B cell (primary cell): ENCODE results near the gene SPECC1L. TPM values are rescaled to one million over a fixed set of nuclear protein-coding genes. Genes with fewer than 3 reads are reported as not detected.

Source experiments
- ATAC-seq: fragments of 200-7000 bp; cut with Tn5 transposase; one replicate; pipeline ENCODE4 v1.10.0; 2021; ENCODE audit warnings: low read depth, mild to moderate bottlenecking, moderate number of reproducible peaks, moderate library complexity
- CTCF ChIA-PET: fragments of 350-600 bp; sonication (Branson Sonifier 250); formaldehyde crosslinking; loops from one replicate; lab custom pipeline; 2021; ENCODE audit warnings: antibody characterized with exemption, inconsistent platforms; lab: Charles Lee
- POLR2A ChIA-PET: fragments of 350-600 bp; sonication (Branson Sonifier 250); formaldehyde crosslinking; loops from one replicate; lab custom pipeline; 2021; ENCODE audit warnings: antibody characterized with exemption; lab: Charles Lee
- DNase-seq: peaks from one replicate; pipeline ENCODE4 v3.0.0; 2013
- H2AFZ ChIP-seq: 2 replicates; pipeline ENCODE4 v1.6.1; 2012; ENCODE audit warnings: mild to moderate bottlenecking, low read depth, low read length; ENCODE audit not compliant: insufficient read depth, poor library complexity, severe bottlenecking
- H3K27ac ChIP-seq, 2 donors: 1 replicate in 1 of 2; 2 replicates in 1 of 2; pipeline ENCODE4 v1.5.1; 2012 to 2013; ENCODE audit warnings: low read length in 2 of 2, mild to moderate bottlenecking in 2 of 2, moderate library complexity in 1 of 2
- H3K27me3 ChIP-seq, 4 experiments: fragments of 200-600 bp in 1 of 4; sonication (generic) in 1 of 4; replicated peaks in 1 of 4; 1 replicate in 2 of 4; 2 replicates in 2 of 4; pipeline versions ENCODE4 v1.6.1 to v1.7.0; 2013 to 2016; ENCODE audit warnings: low read length in 3 of 4, mild to moderate bottlenecking in 2 of 4, mixed read lengths in 1 of 4, moderate library complexity in 1 of 4; ENCODE audit not compliant: insufficient read depth in 4 of 4, control insufficient read depth in 3 of 4; ENCODE audit errors: control extremely low read depth in 1 of 4
- H3K36me3 ChIP-seq, 2 experiments: replicated peaks in 1 of 2; 1 replicate in 1 of 2; 2 replicates in 1 of 2; pipeline versions ENCODE4 v1.6.1 to v1.7.1; 2013; ENCODE audit warnings: low read length in 1 of 2; ENCODE audit not compliant: insufficient read depth in 2 of 2, control insufficient read depth in 1 of 2; ENCODE audit errors: control extremely low read depth in 1 of 2, extremely low read depth in 1 of 2
- H3K4me1 ChIP-seq, 2 donors: fragments of 200-600 bp in 1 of 2; sonication (generic) in 1 of 2; 1 replicate in 1 of 2; 2 replicates in 1 of 2; pipeline versions ENCODE4 v1.5.1 to v1.6.1; 2013 to 2017; ENCODE audit warnings: low read length in 2 of 2; ENCODE audit not compliant: control insufficient read depth in 2 of 2, insufficient read depth in 2 of 2
- H3K4me2 ChIP-seq: replicated peaks from 2 replicates; pipeline ENCODE3; 2012; ENCODE audit warnings: mild to moderate bottlenecking, low read depth, low read length; ENCODE audit not compliant: poor library complexity, severe bottlenecking
- H3K4me3 ChIP-seq, 5 experiments: fragments of 200-600 bp in 1 of 5; sonication (generic) in 1 of 5; 1 replicate in 3 of 5; 2 replicates in 2 of 5; pipeline versions ENCODE4 v1.5.1 to v1.7.0; 2011 to 2016; ENCODE audit warnings: low read length in 4 of 5, mild to moderate bottlenecking in 4 of 5, low read depth in 2 of 5, control low read depth in 1 of 5, moderate library complexity in 1 of 5; ENCODE audit not compliant: insufficient read depth in 1 of 5; ENCODE audit errors: control extremely low read depth in 1 of 5, extremely low read depth in 1 of 5
- H3K79me2 ChIP-seq: fragments of 200-600 bp; sonication (generic); one replicate; pipeline ENCODE4 v1.6.0; 2016; ENCODE audit warnings: low read length; ENCODE audit not compliant: control insufficient read depth, insufficient read depth
- H3K9ac ChIP-seq: fragments of 200-600 bp; sonication (generic); 2 replicates; pipeline ENCODE4 v1.6.1; 2017; ENCODE audit warnings: mild to moderate bottlenecking, low read length, moderate library complexity
- H3K9me3 ChIP-seq, 3 donors: one replicate each; pipeline versions ENCODE4 v1.6.1 to v1.7.1; 2013; ENCODE audit warnings: low read length in 2 of 3; ENCODE audit not compliant: control insufficient read depth in 2 of 3, insufficient read depth in 1 of 3; ENCODE audit errors: control extremely low read depth in 1 of 3
- H4K20me1 ChIP-seq: 2 replicates; pipeline ENCODE4 v1.6.0; 2012; ENCODE audit warnings: mild to moderate bottlenecking, low read length; ENCODE audit not compliant: insufficient read depth, control insufficient read depth, poor library complexity, severe bottlenecking
- H3K27ac Mint-ChIP-seq: one replicate; pipeline ENCODE4 v1.8.0; 2021; ENCODE audit warnings: mixed read lengths
- H3K27me3 Mint-ChIP-seq: one replicate; pipeline ENCODE4 v1.8.0; 2021; ENCODE audit warnings: mixed read lengths
- H3K4me1 Mint-ChIP-seq: one replicate; pipeline ENCODE4 v1.8.0; 2021; ENCODE audit warnings: mixed read lengths
- H3K4me3 Mint-ChIP-seq: one replicate; pipeline ENCODE4 v1.8.0; 2021; ENCODE audit warnings: mixed read lengths
- H3K9me3 Mint-ChIP-seq: one replicate; pipeline ENCODE4 v1.8.0; 2022; ENCODE audit warnings: mixed read lengths; ENCODE audit not compliant: insufficient read depth
- EZH2 ChIP-seq: IDR thresholded peaks from 2 replicates; pipeline ENCODE4 v1.6.1; 2012; ENCODE audit warnings: borderline replicate concordance, low read depth, mild to moderate bottlenecking, moderate library complexity, low read length; ENCODE audit not compliant: insufficient read depth, poor library complexity, severe bottlenecking
- WGBS: methylation state at CpG from one replicate; pipeline ENCODE4 v1.1.5; 2013; ENCODE audit warnings: missing lambda C conversion rate; ENCODE audit not compliant: insufficient coverage; 5-methylcytosine and 5-hydroxymethylcytosine counted together
- intact Hi-C: fragments of 100-400 bp; cut with micrococcal nuclease; formaldehyde crosslinking; loops from one replicate; pipeline ENCODE4 v1.10.0; 2022
- polyA plus RNA-seq: library from polyadenylated mRNA; depleted of rRNA; stranded (reverse); fragments of >200 nt; gene quantifications from 2 replicates; pipeline ENCODE4 v1.2.3, GENCODE V29; 2012
- total RNA-seq, 2 donors: library from RNA; stranded (reverse); fragments of 120-200 nt in 1 of 2; gene quantifications; 1 replicate in 1 of 2; 2 replicates in 1 of 2; pipeline versions ENCODE4 v1.2.3 to v1.2.4, GENCODE V29; 2013 to 2022
- TF ChIP-seq, protein P1 (sequence below): fragments of 200-600 bp; IDR thresholded peaks from one replicate; pipeline ENCODE4 v1.8.0; 2022; ENCODE audit warnings: antibody characterized with exemption, mild to moderate bottlenecking

The SPECC1L gene
- total and polyA plus RNA-seq, 2 donors (not counting 1 experiment from before 2014, with no cell fraction given), result 14.4 to 85.3 TPM

DNA sequence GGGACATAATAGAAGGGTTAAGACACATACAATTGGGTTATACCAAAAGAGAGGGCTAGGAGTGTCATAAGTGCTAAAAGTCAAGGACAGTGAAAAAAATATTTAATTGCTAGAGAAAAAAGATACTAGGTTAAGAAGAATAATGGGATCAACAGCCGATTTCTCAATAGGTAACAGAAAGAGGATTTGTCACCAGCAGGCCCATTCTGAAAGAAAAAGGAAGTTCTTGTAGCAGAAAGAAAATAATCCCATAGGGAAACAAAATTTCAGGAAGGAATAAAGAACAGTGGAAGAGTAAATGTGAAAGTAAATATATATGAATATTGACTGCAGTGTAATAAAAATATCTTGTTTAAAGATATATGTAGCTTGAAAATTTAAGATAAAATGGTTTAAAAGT lies 113.5 kb downstream of the SPECC1L start:
- WGBS, result 86% methylated on average over 1 of the region's 1 CpG
- Histone ChIP-seq H2AFZ (no peak overlapping the region), H3K27ac (no peak overlapping the region), H4K20me1 (peaks cover under 1% of the 10 kb centered on the region), H3K4me3 (no peak overlapping the region), H3K36me3 (peaks cover 0 to 7% of the 10 kb centered on the region in 2 experiments), H3K27me3 (no peaks in the 10 kb centered on the region), H3K4me2 (no peak overlapping the region), H3K9ac (no peak overlapping the region), H3K79me2 (peaks cover under 1% of the 10 kb centered on the region), H3K9me3 (no peaks in the 10 kb centered on the region), H3K4me1 (no peaks in the 10 kb centered on the region)
- no peak overlapping the region for H3K27ac Mint-ChIP-seq
- POLR2A ChIA-PET, result no interaction called here
- no peaks in the 10 kb centered on the region for H3K9me3 Mint-ChIP-seq
- H3K4me1 Mint-ChIP-seq, result no peaks in the 10 kb centered on the region
- no peak overlapping the region for H3K4me3 Mint-ChIP-seq
- intact Hi-C loops, result no loop called here
- H3K27me3 Mint-ChIP-seq, result no peaks in the 10 kb centered on the region
- DNase-seq (no peak), ATAC-seq (no peak)
- CTCF ChIA-PET, result no interaction called here
- TF ChIP-seq, protein P1, sequence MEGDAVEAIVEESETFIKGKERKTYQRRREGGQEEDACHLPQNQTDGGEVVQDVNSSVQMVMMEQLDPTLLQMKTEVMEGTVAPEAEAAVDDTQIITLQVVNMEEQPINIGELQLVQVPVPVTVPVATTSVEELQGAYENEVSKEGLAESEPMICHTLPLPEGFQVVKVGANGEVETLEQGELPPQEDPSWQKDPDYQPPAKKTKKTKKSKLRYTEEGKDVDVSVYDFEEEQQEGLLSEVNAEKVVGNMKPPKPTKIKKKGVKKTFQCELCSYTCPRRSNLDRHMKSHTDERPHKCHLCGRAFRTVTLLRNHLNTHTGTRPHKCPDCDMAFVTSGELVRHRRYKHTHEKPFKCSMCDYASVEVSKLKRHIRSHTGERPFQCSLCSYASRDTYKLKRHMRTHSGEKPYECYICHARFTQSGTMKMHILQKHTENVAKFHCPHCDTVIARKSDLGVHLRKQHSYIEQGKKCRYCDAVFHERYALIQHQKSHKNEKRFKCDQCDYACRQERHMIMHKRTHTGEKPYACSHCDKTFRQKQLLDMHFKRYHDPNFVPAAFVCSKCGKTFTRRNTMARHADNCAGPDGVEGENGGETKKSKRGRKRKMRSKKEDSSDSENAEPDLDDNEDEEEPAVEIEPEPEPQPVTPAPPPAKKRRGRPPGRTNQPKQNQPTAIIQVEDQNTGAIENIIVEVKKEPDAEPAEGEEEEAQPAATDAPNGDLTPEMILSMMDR, result no peak
- no peak for TF ChIP-seq EZH2

DNA sequence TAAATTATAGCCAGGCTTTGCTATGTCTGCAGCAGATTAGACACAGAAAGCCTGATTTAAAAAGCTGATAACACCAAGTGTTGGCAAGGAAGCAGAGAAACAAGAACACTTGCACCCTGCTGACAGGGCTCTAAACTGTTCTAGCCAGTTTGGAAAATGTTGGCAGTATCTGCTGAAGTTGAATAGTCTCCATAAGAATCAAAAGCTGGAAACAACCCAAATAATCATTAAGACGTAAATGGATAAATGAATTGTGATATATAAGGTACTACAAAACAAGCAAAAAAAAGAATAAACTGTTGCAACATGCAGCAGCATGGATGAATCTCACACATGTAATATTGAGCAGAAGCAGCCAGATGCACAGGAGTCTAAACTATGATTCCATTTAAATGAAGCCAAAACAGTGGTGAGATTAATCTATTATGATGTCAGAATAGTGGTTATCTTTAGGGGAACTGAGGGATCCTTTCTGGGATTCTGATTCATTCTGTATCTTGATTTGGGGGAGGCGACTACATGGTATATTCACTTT lies 116.4 kb downstream of the SPECC1L start:
- Mint-ChIP-seq H3K27me3 (no peaks in the 10 kb centered on the region), H3K4me3 (no peak overlapping the region), H3K9me3 (no peaks in the 10 kb centered on the region), H3K4me1 (peaks cover 4% of the 10 kb centered on the region), H3K27ac (no peak overlapping the region)
- Histone ChIP-seq H3K36me3 (peaks cover 7 to 9% of the 10 kb centered on the region in 2 experiments), H3K79me2 (peaks cover 5% of the 10 kb centered on the region), H3K4me2 (no peak overlapping the region), H3K4me1 (no peaks in the 10 kb centered on the region), H3K27ac (no peak overlapping the region), H4K20me1 (peaks cover 12% of the 10 kb centered on the region), H3K9ac (no peak overlapping the region), H3K27me3 (no peaks in the 10 kb centered on the region), H3K9me3 (no peaks in the 10 kb centered on the region), H2AFZ (no peak overlapping the region), H3K4me3 (no peak overlapping the region)
- ATAC-seq (no peak), DNase-seq (no peak)
- ChIA-PET CTCF (no interaction called here), POLR2A (interaction anchor here (0.5 kb wide), 1 partner anchor 370 kb away, joined by 3 read pairs; no protein-coding TSS in a partner anchor)
- no peak for TF ChIP-seq EZH2
- TF ChIP-seq, protein P1, result no peak
- WGBS, result no CpG with 5 or more reads among the region's 2 CpGs
- intact Hi-C loops, result no loop called here
